ENCODE measurements around the gene CHAC1. TPM values are rescaled to one million over a fixed set of nuclear protein-coding genes. Genes with fewer than 3 reads are reported as not detected.

Gene CHAC1
- total and polyA plus RNA-seq, 2 of the 13 experiments (the other 11 are each of a cell fraction or from before 2014, with no cell fraction given) = 0.44 TPM; not detected in 1

GRCh38 chr15:40906091-40906990, 46.9 kb upstream of the CHAC1 start (continued):
- TF ChIP-seq ERF (CRISPR knock-in tag; IDR thresholded peaks at IDR 0.05) (peak; percentile 59; the same call in 1 of the 2 replicates), ZNF740 (CRISPR knock-in tag; IDR thresholded peaks at IDR 0.05) (0 out of 2 replicates have a peak, but pooled peaks have one; percentile 41), FIP1L1 (IDR thresholded peaks at IDR 0.05; ENCODE audit: borderline replicate concordance, insufficient read depth, low read depth, low read length) (no peak), PAX8 (CRISPR knock-in tag; IDR thresholded peaks at IDR 0.05; ENCODE audit: borderline replicate concordance) (0 out of 2 replicates have a peak, but pooled peaks have one; percentile 35), PHF20 (CRISPR knock-in tag; IDR thresholded peaks at IDR 0.05) (peak; percentile 35; the same call in 1 of the 2 replicates), HDAC1 (CRISPR knock-in tag; IDR thresholded peaks at IDR 0.05) (peak; percentile 54; the same call in 1 of the 2 replicates), ZNF274 (CRISPR knock-in tag; IDR thresholded peaks at IDR 0.05) (no peak; the same call in 1 of the 2 replicates), HNRNPL (IDR thresholded peaks at IDR 0.05; ENCODE audit: low read depth, low read length) (peak; percentile 90), KLF9 (CRISPR knock-in tag; IDR thresholded peaks at IDR 0.05; ENCODE audit: low read depth) (peak; percentile 99), NFYC (CRISPR knock-in tag; IDR thresholded peaks at IDR 0.05) (no peak), UBTF (CRISPR knock-in tag; IDR thresholded peaks at IDR 0.05) (peak; percentile 79), PREB (CRISPR knock-in tag; IDR thresholded peaks at IDR 0.05) (no peak)
- TF ChIP-seq, protein P1, sequence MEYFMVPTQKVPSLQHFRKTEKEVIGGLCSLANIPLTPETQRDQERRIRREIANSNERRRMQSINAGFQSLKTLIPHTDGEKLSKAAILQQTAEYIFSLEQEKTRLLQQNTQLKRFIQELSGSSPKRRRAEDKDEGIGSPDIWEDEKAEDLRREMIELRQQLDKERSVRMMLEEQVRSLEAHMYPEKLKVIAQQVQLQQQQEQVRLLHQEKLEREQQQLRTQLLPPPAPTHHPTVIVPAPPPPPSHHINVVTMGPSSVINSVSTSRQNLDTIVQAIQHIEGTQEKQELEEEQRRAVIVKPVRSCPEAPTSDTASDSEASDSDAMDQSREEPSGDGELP (IDR thresholded peaks at IDR 0.05; ENCODE audit: borderline replicate concordance, low read depth) = 0 out of 2 replicates have a peak, but pooled peaks have one; percentile 20
- TF ChIP-seq, protein P2, sequence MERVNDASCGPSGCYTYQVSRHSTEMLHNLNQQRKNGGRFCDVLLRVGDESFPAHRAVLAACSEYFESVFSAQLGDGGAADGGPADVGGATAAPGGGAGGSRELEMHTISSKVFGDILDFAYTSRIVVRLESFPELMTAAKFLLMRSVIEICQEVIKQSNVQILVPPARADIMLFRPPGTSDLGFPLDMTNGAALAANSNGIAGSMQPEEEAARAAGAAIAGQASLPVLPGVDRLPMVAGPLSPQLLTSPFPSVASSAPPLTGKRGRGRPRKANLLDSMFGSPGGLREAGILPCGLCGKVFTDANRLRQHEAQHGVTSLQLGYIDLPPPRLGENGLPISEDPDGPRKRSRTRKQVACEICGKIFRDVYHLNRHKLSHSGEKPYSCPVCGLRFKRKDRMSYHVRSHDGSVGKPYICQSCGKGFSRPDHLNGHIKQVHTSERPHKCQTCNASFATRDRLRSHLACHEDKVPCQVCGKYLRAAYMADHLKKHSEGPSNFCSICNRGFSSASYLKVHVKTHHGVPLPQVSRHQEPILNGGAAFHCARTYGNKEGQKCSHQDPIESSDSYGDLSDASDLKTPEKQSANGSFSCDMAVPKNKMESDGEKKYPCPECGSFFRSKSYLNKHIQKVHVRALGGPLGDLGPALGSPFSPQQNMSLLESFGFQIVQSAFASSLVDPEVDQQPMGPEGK (CRISPR knock-in tag; IDR thresholded peaks at IDR 0.05) = peak; percentile 85
- TF ChIP-seq, protein P3, sequence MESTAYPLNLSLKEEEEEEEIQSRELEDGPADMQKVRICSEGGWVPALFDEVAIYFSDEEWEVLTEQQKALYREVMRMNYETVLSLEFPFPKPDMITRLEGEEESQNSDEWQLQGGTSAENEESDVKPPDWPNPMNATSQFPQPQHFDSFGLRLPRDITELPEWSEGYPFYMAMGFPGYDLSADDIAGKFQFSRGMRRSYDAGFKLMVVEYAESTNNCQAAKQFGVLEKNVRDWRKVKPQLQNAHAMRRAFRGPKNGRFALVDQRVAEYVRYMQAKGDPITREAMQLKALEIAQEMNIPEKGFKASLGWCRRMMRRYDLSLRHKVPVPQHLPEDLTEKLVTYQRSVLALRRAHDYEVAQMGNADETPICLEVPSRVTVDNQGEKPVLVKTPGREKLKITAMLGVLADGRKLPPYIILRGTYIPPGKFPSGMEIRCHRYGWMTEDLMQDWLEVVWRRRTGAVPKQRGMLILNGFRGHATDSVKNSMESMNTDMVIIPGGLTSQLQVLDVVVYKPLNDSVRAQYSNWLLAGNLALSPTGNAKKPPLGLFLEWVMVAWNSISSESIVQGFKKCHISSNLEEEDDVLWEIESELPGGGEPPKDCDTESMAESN (CRISPR knock-in tag; conservative IDR thresholded peaks at IDR 0.05) = peak; percentile 84
- TF ChIP-seq, protein P4, sequence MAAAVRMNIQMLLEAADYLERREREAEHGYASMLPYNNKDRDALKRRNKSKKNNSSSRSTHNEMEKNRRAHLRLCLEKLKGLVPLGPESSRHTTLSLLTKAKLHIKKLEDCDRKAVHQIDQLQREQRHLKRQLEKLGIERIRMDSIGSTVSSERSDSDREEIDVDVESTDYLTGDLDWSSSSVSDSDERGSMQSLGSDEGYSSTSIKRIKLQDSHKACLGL (CRISPR knock-in tag; IDR thresholded peaks at IDR 0.05) = peak; percentile 60
